Measurements from ENCODE around the gene TNFSF8. TPM values are rescaled to one million over a fixed set of nuclear protein-coding genes. Genes with fewer than 3 reads are reported as not detected.

TNFSF8 gene
- total RNA-seq, 2 donors from 2014 or later: 0.88 to 0.91 TPM

DNA sequence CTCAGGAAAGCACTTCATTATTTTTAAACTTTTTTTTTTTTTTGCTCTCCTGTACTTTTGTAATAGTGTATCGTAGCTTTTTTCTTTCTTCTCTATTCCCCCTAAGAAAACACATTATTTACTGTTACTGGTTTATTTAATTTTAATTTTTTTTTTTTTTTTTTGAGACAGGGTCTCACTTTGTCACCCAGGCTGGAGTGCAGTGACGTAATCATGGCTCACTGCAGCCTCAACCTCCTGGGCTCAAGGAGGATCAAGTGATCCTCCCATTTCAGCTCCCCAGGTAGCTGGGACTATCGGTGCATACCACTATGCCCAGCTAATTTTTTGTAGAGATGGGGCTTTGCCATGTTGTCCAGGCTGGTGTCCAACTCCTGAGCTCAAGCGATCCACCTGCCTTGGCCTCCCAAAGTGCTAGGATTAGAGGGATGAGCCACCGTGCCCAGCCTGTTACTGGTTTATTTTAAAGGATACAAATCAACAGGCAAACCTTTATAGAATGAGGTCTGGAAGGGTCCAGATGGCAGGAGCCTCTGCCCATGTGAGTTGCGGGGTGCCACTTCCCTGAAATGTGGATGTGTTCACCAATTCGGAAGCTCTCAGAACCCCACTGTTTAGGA, 75.5 kb downstream of the TNFSF8 start:
- intact Hi-C loops (cut with DNase I): no loop called here
- Histone ChIP-seq H3K27me3 (no peaks in the 10 kb centered on the region), H3K9me3 (no peaks in the 10 kb centered on the region), H3K9ac (ENCODE audit: low read depth in 2 of 2, low read length in 2 of 2) (no peak overlapping the region), H3K4me1 (peaks cover 2% of the 10 kb centered on the region), H3K27ac (no peak overlapping the region), H3K4me3 (no peak overlapping the region), H3K36me3 (no peaks in the 10 kb centered on the region)
- DNase-seq: no peak
- TF ChIP-seq, protein P1, sequence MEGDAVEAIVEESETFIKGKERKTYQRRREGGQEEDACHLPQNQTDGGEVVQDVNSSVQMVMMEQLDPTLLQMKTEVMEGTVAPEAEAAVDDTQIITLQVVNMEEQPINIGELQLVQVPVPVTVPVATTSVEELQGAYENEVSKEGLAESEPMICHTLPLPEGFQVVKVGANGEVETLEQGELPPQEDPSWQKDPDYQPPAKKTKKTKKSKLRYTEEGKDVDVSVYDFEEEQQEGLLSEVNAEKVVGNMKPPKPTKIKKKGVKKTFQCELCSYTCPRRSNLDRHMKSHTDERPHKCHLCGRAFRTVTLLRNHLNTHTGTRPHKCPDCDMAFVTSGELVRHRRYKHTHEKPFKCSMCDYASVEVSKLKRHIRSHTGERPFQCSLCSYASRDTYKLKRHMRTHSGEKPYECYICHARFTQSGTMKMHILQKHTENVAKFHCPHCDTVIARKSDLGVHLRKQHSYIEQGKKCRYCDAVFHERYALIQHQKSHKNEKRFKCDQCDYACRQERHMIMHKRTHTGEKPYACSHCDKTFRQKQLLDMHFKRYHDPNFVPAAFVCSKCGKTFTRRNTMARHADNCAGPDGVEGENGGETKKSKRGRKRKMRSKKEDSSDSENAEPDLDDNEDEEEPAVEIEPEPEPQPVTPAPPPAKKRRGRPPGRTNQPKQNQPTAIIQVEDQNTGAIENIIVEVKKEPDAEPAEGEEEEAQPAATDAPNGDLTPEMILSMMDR (IDR thresholded peaks at IDR 0.05): no peak

DNA sequence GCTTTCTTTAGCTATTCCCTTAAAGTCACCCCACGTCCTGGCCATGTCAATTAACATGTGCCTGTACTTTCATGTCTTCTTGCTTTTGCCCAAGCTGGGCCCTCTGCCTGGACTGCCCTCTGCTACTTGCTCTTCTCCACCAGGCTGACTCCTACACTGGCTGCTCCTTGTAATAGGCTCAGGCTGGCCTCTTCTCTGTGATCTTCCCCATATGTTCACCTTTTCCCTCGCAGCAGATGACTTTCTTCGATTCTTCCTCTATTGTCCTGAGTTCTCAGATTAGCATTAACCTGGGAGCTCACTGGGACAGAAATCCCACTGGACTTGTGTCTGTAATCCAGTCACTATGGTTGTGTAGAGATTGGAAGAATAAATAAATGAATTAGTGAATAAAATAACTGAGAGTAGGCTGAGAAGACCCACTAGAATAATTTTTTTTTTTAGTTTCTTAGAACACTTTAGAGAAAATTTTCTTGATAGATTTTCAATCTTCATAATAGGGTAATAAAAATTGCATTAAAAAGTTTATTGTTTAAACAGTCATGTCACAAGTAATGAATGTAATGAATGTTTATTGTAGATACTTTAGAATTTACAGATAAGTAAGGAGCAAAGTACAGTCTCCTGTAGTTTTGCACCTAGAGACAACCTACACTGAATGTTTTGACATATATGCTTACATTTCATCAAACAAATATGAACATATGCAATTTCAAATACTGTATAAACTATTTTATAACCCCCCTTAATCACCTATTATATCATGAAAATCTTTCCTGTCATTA, 77.1 kb downstream of the TNFSF8 start:
- Histone ChIP-seq H3K4me3 (no peak overlapping the region), H3K4me1 (peaks cover 2% of the 10 kb centered on the region), H3K9me3 (no peaks in the 10 kb centered on the region), H3K27ac (no peak overlapping the region), H3K27me3 (no peaks in the 10 kb centered on the region), H3K9ac (ENCODE audit: low read depth in 2 of 2, low read length in 2 of 2) (no peak overlapping the region), H3K36me3 (no peaks in the 10 kb centered on the region)
- intact Hi-C loops (cut with DNase I): no loop called here
- peak; percentile 26 for DNase-seq
- TF ChIP-seq, protein P1 (IDR thresholded peaks at IDR 0.05): no peak

DNA sequence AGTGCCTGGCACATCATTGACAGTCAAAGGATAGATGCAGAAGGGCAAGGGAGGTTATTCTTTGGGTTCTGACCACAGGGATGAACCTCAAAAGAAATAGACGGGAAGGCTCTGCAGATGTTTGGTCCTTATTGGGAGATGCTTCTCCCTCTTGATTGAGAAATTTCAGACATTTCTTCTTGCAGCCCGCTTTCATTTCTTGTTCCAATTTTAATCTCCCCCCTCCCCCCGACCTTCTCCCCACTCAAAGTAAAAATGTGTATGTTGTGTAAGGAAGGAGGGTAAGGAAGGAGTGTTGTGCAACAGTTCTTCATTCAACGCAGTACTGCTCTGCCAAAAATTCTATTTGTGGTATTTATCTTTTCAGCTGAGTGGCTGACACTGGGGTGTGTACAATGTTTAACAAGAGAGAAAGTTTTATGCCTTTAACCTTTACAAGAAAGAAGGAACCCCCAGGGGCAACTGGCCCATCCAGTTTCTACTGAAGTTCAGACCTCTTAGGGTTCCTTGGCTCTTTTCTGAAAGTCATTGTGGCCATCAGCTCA, 78.3 kb downstream of the TNFSF8 start:
- Histone ChIP-seq H3K9ac (ENCODE audit: low read depth in 2 of 2, low read length in 2 of 2) (no peak overlapping the region), H3K9me3 (no peaks in the 10 kb centered on the region), H3K27ac (no peak overlapping the region), H3K4me3 (no peak overlapping the region), H3K27me3 (no peaks in the 10 kb centered on the region), H3K36me3 (no peaks in the 10 kb centered on the region), H3K4me1 (peaks cover 2% of the 10 kb centered on the region)
- peak; percentile 25 for DNase-seq
- TF ChIP-seq, protein P1 (IDR thresholded peaks at IDR 0.05): no peak
- intact Hi-C loops (cut with DNase I): no loop called here

DNA sequence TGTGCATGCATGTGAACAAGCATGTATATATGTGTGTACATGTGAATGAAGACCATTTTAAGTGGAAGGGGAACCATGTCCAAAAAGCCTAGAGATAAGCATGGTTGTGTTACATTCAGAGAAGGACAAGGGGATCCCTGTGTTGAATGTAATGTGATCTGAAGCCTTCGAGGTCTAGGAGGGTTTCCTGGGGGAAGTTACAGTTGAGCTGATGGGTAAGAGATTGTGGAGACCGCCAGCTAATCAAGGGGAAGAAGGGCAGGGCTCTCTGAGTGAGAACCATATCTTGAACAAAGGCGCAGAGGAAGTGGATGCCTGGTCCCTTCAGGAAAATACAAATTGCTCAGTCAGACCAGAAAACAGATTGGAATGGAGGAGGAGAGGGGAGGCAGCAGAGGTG, 79.1 kb downstream of the TNFSF8 start:
- Histone ChIP-seq H3K4me1 (peaks cover 2% of the 10 kb centered on the region), H3K9me3 (no peaks in the 10 kb centered on the region), H3K27me3 (no peaks in the 10 kb centered on the region), H3K36me3 (no peaks in the 10 kb centered on the region), H3K9ac (ENCODE audit: low read depth in 2 of 2, low read length in 2 of 2) (no peak overlapping the region), H3K4me3 (no peak overlapping the region), H3K27ac (no peak overlapping the region)
- DNase-seq: no peak
- intact Hi-C loops (cut with DNase I): no loop called here
- TF ChIP-seq, protein P1 (IDR thresholded peaks at IDR 0.05): no peak

Other genes with a start within 250 kb of the TNFSF8 start
- gene TEX48, start 248.4 kb downstream of the TNFSF8 start, total RNA-seq: not detected
- gene TNFSF15, start 124.6 kb downstream of the TNFSF8 start, total RNA-seq: 1 to 10 TPM in 1 of 2 donors, under 1 TPM in 1; 0.84 to 2.9 TPM
- 10 to 100 TPM in 1 of 2 donors, 1 to 10 TPM in 1; 5.0 to 65.6 TPM for gene TNC, start 187.6 kb upstream of the TNFSF8 start, total RNA-seq

Data from colonic mucosa (tissue), 4 donors.